MCF 10A (cell line): Measurements from ENCODE around the gene RLF. TPM values are rescaled to one million over a fixed set of nuclear protein-coding genes. Genes with fewer than 3 reads are reported as not detected.

Experiments
- BruUV-seq: library from RNA; stranded (reverse); fragments of 400-500 nt; replicated peaks from 2 replicates; lab custom pipeline; 2021; lab: Mats Ljungman, UMichigan
- CTCF ChIA-PET: fragments of 300-600 bp; sonication (Branson Sonifier 250); formaldehyde crosslinking; extraction: SDS; loops from one replicate; lab custom pipeline; 2021; ENCODE audit warnings: antibody characterized with exemption, inconsistent platforms; lab: Yijun Ruan, JAX
- POLR2A ChIA-PET: fragments of 300-600, 350-650 bp; sonication (Branson Sonifier 250); formaldehyde crosslinking; extraction: SDS; loops from one replicate; lab custom pipeline; 2020; ENCODE audit warnings: antibody characterized with exemption, inconsistent platforms; lab: Yijun Ruan, JAX
- DNase-seq: peaks from one replicate; pipeline ENCODE4 v3.0.0-alpha.2; 2018; ENCODE audit not compliant: unreplicated experiment
- H3K27ac Mint-ChIP-seq: one replicate; pipeline ENCODE4 v1.8.0; 2022; ENCODE audit warnings: mild to moderate bottlenecking, low read depth, mixed read lengths; ENCODE audit not compliant: unreplicated experiment
- H3K27me3 Mint-ChIP-seq: one replicate; pipeline ENCODE4 v1.8.0; 2022; ENCODE audit warnings: mixed read lengths; ENCODE audit not compliant: insufficient read depth, unreplicated experiment
- H3K36me3 Mint-ChIP-seq: one replicate; pipeline ENCODE4 v1.8.0; 2022; ENCODE audit warnings: mild to moderate bottlenecking, moderate library complexity, mixed read lengths; ENCODE audit not compliant: insufficient read depth, unreplicated experiment
- H3K4me1 Mint-ChIP-seq: one replicate; pipeline ENCODE4 v1.8.0; 2022; ENCODE audit warnings: mixed read lengths; ENCODE audit not compliant: insufficient read depth, unreplicated experiment
- H3K4me3 Mint-ChIP-seq: one replicate; pipeline ENCODE4 v1.8.0; 2022; ENCODE audit warnings: mild to moderate bottlenecking, moderate library complexity, mixed read lengths; ENCODE audit not compliant: unreplicated experiment
- H3K9me3 Mint-ChIP-seq: one replicate; pipeline ENCODE4 v1.8.0; 2022; ENCODE audit warnings: mixed read lengths; ENCODE audit not compliant: unreplicated experiment
- intact Hi-C: fragments of 100-400 bp; cut with micrococcal nuclease; formaldehyde crosslinking; loops from 2 replicates; pipeline ENCODE4 v1.14.1; 2022
- total RNA-seq: library from RNA; stranded (reverse); gene quantifications from 2 replicates; pipeline ENCODE4 v1.2.3, GENCODE V29; 2022
- TF ChIP-seq, protein P1 (sequence below): fragments of 200-600 bp; IDR thresholded peaks from one replicate; pipeline ENCODE4 v1.8.0; 2022; ENCODE audit warnings: antibody characterized with exemption, mild to moderate bottlenecking; ENCODE audit not compliant: unreplicated experiment

RLF gene
- total RNA-seq, 1 experiment from 2014 or later: 8.8 TPM

DNA sequence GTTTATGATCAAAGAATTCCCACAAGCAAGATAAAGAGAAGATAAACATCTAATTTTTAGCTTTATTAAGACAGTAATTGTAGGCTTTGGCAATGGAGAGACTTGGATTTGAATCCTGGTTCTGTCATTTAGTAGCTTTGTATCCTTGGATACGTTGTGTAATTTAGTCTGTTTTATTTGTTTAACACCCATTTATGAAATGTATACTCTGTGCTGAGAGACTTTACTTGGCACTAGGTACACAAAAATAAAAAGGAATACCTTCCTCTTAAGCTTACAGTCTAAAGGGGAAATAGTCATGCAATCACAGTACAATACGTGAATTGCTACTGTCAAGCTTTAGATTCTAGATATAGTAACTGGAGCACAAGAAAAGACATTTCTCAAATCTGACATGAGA is 120.7 kb downstream of the RLF start:
- Mint-ChIP-seq H3K27me3 (no peaks in the 10 kb centered on the region), H3K4me3 (no peak overlapping the region), H3K36me3 (peaks cover 75% of the 10 kb centered on the region), H3K4me1 (no peaks in the 10 kb centered on the region), H3K27ac (no peak overlapping the region), H3K9me3 (no peaks in the 10 kb centered on the region)
- ChIA-PET POLR2A (interaction anchor here (1.0 to 1.1 kb wide), 2 partner anchors 9 to 15 kb away, joined by 3 to 4 read pairs; no protein-coding TSS in a partner anchor), CTCF (interaction anchor here (0.7 to 1.5 kb wide), 2 partner anchors 11 to 57 kb away, joined by 3 to 10 read pairs; no protein-coding TSS in a partner anchor)
- intact Hi-C loops: no loop called here
- TF ChIP-seq, protein P1, sequence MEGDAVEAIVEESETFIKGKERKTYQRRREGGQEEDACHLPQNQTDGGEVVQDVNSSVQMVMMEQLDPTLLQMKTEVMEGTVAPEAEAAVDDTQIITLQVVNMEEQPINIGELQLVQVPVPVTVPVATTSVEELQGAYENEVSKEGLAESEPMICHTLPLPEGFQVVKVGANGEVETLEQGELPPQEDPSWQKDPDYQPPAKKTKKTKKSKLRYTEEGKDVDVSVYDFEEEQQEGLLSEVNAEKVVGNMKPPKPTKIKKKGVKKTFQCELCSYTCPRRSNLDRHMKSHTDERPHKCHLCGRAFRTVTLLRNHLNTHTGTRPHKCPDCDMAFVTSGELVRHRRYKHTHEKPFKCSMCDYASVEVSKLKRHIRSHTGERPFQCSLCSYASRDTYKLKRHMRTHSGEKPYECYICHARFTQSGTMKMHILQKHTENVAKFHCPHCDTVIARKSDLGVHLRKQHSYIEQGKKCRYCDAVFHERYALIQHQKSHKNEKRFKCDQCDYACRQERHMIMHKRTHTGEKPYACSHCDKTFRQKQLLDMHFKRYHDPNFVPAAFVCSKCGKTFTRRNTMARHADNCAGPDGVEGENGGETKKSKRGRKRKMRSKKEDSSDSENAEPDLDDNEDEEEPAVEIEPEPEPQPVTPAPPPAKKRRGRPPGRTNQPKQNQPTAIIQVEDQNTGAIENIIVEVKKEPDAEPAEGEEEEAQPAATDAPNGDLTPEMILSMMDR: no peak
- no peak for DNase-seq
- BruUV-seq: no TSS peak

Other genes with a start within 250 kb of the RLF start
- 49.1 and 52.9 TPM in 2 replicates for gene MFSD2A, start 206.2 kb upstream of the RLF start, total RNA-seq
- gene CAP1, start 120.7 kb upstream of the RLF start, total RNA-seq: 297 and 339 TPM in 2 replicates
- gene PPT1, start 64.1 kb upstream of the RLF start, total RNA-seq: 55.4 and 56.4 TPM in 2 replicates
- gene TMCO2, start 86.5 kb downstream of the RLF start, total RNA-seq: not detected in 2 replicates
- gene ZMPSTE24, start 96.8 kb downstream of the RLF start, total RNA-seq: 27.8 and 31.3 TPM in 2 replicates
- gene COL9A2, start 155.9 kb downstream of the RLF start, total RNA-seq: not detected in 2 replicates
- gene SMAP2, start 212.3 kb downstream of the RLF start, total RNA-seq: 20.2 and 21.2 TPM in 2 replicates